GM18499 (cell line): Measurements from ENCODE around the gene MRI1.
"Not testable (repeated sequence)": the region's sequence is repeated elsewhere in the genome, so short reads cannot be mapped to it uniquely, and the experiment has no call there.

Experiments
- ATAC-seq: cut with Tn5 transposase; IDR thresholded peaks from one replicate; pipeline ENCODE4 v1.9.1; 2021; ENCODE audit warnings: moderate number of reproducible peaks; ENCODE audit not compliant: insufficient read depth, unreplicated experiment

MRI1 gene

DNA sequence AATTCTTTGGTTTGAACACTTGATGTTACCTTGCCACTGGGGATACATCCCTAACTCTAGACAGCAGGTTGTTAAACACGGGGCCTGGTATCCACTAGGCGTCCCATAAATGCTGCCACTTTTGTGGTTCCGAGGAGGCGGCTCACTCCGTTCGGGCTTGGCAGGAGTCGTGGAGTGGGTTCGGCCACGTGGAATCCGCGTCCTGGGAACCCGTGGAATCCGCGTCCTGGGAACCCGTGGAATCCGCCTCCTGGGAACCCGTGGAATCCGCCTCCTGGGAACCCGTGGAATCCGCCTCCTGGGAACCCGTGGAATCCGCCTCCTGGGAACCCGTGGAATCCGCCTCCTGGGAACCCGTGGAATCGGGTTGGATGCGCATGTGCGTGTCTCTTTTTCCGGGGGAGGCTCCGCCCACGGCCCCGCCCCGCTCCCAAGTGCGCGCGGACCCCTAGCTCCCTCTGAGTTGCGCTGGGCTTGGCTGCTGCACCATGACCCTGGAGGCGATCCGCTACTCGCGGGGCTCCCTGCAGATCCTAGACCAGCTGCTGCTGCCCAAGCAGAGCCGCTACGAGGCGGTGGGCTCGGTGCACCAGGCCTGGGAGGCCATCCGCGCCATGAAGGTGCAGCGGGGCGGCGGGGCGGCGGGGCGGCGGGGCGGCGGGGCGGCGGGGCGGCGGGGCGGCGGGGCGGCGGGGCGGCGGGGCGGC is at the start of gene MRI1:
Gene MRI1, plus strand, starts transcription at position 422 of the 707 bp plus-strand sequence. Its CDS starts 67 bp downstream, at position 489.
- ATAC-seq, result no peak

DNA sequence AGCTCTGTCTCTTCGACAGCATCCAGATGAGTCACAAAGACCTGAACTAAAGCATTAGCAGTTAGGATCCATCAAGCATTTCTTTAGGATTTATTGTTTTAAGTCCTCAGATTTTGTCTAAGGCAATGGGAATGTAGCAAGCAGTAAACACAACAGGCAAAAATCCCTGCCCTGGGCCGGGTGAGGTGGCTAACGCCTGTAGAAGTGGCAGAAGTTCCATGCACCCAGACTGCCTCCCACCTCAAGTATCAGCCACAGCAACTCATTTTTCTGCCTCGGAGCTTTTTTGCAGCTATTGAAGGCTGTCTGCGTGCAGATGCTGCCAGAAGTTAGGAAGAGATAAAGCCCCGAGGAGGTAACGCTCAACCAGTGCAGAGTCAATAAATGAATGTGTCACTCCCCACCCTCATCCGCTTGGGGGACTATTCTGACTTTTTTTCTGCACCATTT is 47.1 kb upstream of the MRI1 start:
- no peak for ATAC-seq

DNA sequence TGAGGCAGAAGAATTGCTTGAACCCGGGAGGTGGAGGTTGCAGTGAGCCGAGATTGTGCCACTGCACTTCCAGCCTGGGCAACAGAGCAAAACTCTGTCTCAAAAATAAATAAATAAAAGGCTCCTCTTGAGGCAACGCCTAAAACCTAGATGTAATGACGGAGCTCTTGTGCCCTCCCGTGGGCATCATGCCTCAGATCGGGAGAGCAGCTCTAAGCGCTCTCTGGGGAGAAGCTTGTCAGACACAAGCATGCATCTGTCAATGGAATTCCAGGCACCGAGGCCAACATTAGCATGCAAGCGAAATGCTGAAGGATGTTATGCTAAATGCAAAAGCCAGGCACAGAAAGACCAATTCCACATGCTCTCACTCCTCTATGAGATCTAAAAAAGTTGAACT is 45.6 kb upstream of the MRI1 start:
- no peak for ATAC-seq

DNA sequence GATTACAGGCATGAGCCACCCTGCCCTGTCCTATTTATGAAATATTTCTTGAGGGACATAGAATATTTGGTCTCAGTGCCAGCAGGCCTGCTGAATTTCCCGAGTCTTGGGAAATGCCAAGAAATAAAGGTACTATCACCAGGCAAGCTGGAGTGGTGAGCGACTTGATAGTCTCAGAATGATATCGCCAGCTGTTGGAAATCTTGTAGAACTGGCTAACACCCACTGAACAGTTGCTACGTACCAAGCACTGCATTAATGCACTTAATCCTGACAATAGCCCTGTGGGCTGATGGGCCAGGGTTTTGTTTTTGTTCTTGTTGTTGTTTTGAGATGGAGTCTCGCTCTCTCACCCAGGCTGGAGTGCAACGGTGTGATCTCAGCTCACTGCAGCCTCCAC is 42.2 kb upstream of the MRI1 start:
- ATAC-seq, result no peak

DNA sequence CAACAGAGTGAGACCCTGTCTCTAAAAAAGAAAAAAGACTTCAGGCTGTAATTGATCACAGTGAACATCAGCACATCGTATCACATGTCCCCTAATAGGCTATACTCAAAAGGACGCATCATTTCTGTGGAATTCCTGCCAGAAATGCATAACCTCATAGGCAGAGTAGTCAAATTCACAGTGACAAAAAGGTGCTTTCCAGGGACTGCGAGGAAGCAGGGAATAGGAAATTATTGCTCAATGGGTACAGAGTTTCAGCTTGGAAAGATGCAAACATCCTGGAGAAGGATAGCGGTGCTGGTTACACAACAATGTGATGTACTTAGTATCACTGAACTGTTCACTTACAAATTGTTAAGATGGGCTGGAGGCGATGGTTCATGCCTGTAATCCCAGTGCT is 41.1 kb upstream of the MRI1 start:
- no peak for ATAC-seq

DNA sequence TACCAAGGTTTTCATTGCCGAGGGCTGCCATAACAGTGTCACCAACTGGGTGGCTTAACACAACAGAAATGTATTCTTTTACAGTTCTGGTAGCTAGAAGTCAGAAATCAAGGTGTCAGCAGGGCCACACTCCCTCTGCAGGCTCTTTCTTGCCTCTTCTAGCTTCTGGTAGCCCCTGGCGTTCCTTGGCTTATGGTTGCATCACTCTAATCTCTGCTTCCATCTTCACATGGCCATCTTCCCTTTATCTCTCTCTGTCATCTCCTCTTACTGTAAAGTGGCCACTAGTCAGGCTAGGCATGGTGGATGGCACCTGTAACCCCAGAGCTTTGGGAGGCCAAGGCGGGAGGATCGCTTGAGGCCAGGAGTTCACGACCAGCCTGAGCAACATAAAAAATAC is 38.0 kb upstream of the MRI1 start:
- ATAC-seq, result no peak

DNA sequence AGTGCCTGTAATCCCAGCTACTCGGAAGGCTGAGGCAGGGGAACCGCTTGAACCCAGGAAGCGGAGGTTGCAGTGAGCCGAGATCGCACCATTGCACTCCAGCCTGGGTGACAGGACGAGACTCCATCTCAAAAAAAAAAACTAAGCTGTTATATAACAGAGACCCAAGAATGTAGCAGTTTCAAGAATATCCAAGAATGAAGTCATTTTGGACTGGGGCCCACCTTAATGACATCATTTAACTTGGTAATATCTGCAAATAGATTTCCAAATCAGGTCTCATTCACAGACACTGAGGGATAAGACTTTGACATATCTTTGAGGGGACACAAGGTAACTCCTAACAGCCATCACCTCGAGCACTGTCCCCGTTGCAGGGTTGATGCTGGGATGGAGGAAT is 36.5 kb upstream of the MRI1 start:
- no peak for ATAC-seq

DNA sequence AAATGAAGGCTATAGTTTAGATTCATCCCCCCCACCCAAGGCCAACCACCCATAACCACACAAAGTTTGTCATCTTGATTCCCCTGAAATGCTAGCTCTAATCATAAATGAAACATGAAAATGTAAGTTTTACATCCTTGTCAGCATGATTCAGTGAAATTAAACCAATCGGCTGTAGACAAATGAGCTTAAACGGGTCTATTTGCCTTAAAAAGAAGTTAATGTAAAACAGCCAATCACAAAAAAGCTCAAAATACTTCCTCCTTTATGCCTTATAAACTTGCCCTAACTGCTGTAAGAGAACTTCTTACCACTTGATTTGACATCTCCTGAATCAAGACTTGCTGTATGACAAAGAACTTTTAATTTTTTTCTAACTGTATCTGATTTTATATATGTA is 34.5 kb upstream of the MRI1 start:
- ATAC-seq, result no peak

DNA sequence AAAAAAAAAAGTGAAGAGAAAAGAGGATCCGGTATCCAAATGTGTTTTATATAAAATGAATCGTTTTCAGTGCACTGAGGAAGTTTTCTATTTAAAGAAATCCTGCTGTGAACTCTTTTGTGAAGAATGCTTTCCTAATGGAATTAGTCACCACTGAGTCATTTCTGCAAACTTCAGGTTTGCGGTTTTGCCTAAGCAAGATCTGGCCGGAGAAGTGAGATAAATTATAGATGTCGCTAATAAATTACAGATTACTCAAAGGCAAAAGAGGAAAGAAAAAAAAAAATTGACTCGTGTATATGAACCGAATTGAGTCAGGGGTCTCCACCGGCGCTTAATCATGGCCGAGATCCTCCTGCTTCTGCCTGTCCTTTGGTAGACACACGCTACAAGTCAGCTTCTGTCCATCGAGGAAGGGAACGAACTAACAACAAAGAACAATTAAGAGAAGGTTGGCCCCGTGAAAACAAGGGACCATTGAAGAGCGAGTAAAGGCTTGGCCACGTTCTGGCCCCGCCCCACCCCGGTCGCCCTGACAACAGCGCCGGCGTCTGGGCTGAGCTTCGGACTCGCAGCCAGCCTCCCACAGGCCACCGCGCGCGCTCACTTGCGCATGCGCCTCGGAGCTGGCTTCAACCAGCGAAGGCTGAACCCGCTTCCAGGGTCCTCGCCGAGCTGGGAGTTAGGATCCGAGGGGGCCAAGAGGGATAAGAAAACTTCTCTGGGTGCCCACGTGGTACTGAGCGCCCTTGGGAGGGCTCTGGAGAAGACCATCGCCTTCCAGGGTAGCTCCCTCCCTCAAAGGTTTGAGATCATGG is 33.0 kb upstream of the MRI1 start:
- peak; percentile 71 for ATAC-seq

DNA sequence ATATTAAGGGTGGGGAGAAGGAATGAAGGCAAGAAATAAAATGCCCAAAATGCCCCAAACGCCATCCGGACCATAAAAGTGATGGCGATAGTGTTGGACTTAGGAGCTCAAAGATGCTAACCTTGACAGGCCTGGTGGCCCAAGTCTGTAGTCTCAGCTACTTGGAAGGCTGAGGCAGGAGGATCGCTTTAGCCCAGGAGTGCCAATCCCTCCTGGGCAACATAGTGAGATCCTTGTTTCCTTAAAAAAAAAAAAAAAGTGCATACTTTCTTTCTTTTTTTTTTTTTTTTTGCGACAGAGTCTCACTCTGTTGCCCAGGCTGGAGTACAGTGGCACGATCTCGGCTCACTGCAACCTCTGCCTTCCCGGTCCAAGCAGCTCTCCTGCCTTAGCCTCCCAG is 32.0 kb upstream of the MRI1 start:
- ATAC-seq, result no peak

DNA sequence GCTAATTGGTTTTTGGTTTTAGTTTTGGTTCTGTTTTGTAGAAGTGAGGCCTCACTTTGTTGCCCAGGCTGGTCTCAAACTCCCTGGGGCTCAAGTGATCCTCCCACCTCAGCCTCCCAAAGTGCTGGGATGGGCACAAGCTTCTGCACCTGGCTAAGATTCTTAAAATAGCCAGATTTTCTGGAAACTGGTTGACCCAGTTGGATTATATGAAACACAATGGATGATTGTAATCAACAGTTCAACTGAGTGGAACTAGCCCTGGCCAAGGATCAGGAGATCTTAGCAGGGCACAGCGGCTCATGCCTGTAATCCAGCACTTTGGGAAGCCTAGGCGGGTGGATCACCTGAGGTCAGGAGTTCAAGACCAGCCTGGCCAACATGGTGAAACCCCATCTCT is 29.6 kb upstream of the MRI1 start:
- no peak for ATAC-seq

DNA sequence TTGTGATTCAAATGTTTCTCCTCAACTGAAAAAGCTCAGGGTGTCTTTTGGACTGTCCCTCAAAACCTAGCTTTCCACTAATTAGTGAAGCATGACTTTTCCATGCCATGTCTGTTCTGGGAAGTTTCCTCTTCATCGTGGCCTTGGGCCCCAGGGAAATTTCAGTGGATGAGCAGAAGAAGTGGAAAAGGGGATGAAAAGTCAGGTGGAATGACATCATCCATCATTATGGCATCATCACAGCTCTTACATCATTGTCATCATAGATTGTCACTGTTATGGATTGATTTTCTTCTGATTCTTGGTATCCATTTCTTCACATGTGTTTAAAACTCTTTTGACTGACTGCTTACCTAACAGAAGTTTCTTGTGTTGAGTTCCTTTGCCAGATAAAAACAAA is 26.2 kb upstream of the MRI1 start:
- ATAC-seq, result no peak

DNA sequence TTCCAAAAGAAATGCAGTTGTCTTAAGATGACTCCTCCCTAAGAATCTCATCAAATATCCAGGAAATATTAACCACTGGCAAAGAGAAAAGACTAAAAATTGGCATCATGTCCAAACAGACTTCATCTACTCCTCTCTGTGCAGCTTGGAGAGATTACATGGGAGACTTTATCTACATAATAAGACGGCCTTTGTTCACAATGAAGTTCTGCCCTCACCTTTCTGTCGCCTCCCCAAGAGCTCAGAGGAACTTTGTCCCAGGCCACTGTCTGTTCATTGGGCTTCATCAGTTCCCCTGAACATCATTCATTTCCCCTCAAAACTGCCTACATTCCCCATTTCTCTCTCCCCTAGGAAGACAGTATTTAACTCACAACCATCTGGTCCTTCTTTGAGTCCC is 22.4 kb upstream of the MRI1 start:
- no peak for ATAC-seq

DNA sequence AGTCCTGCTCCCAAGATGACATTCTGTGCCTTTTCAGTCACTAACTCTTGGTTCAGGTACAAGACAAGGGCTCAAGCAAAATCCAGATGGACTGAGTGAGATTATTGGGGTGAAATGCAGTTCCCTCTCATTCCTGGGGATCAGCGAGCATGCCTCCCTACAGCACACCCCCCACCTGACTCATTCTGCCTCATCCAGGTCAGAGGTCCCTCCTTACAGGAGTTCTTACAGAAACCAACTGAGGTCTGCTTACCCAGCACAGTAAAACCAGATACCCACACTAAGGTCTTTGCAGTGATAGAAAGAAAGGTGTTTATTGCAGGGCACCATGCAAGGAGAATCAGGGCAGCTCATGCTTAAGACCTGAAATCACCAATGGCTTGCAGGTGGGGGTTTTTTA is 21.6 kb upstream of the MRI1 start:
- ATAC-seq, result no peak

DNA sequence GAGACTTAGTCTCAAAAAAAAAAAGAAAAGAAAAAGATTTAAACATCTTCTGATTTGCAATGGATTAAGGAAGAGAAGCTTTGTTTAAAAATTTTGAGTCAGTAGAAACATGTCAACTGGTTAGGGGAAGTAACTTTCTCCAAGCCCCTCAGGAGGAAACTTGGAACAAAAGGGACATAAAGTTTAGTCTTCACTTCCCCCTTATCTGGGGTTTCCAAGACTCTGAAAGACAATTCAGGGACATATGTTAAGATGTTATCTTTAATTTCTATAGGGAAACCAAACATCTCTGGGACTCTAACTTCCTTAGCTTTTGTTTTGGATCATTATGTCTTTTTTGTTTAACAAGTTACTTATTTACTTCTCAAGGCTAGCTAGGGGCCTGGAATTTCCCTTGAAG is 20.1 kb upstream of the MRI1 start:
- ATAC-seq, result no peak

DNA sequence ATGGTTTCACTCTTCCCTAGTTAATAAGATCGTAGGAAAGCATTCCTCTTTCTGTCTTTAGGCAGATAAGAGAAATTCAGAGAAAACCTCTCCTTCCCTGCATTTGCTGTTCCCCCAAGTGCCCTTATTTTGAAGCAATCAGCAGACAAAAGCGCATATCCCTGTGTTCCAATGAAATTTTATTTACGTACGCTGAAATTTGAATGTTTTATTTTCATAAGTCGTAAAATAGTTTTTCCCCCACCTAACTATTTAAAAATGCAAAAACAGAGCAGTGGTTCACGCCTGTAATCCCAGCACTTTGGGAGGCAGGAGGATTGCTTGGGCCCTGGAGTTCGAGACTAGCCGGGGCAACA is 17.2 kb upstream of the MRI1 start:
- ATAC-seq, result no peak

DNA sequence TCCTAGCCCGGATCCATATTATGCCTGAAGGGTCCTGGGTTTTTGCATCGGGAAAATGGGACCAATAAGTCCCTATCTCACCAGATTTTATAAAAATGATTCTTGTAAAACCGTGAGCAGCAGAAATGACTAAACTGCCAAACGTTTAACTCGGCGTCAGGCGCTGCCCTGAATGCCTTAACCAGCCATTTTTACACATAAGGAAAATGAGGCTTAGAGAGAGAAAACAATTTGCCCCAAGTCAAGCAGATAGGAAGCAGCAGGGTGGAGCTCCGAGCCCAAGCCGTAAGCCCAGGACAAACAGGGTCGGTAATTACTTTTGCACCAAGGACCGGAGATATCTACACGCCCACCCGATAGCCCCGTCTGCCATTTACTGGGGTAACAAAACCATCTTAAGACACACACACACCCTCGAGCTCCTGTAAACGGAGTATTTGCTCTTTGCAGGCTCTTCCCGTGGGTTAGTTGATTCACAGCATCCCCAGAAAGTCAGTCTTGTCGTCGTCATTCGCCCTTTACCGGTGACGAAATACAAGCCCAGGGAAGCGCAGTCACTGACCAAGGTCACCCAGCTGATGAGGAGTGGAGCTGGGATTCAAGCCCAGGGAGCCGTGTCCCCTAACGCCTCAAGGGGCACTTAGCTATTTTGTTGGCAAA is 16.0 kb upstream of the MRI1 start:
- ATAC-seq, result no peak

DNA sequence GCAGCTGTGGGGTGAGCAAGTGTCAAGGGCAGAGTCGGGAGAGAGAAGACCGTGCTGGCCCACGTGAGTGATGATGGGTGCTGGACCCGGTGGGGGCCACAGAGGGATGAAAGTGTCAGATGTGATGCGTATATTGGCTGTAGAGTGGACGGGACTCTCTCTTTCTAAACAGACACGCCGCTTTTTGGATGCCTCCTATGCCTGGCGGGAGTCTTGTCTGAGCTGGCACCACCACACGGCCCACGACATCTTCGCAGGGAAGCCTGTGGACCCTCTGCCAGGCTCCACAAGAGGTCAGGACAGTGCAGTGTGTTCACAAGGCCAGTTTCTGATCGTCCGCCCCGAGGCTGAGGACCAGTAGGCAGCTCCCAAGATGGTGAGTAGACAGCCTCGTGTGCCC is 12.9 kb upstream of the MRI1 start:
- ATAC-seq, result no peak

DNA sequence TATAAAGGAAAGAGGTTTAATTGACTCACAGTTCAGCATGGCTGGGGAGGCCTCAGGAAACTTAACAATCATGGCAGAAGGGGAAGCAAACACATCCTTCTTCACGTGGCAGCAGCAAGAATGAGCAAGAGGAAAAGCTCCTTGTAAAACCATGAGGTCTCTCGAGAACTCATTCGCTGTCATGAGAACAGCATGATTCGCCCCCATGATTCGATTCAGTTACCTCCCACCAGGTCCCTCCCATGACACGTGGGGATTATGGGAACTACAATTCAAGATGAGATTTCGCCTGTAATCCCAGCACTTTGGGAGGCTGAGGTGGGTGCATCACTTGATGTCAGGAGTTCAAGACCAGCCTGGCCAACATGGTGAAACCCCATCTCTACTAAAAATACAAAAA is 10.7 kb upstream of the MRI1 start:
- not testable (repeated sequence) for ATAC-seq

DNA sequence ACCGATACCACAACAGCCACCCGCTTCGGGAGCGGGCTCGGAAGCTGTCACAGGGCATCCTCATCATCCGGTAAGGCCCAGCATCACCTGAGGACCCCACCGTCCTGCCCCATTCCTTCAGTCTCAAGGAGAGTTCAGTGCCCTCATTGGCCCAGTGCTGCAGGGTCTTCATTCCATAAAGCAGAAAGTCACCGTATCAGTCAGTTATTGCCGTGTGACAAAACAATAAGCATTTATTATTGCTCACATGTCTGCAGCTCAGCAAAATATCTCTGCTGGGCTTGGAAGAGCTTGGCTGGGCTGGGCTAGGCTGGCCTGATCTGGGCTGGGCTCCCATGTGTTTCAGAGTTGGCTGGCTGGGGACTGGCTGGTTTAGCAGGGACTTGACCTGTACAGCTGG is 8.1 kb upstream of the MRI1 start:
- ATAC-seq, result no peak
